ENCODE results near the gene ARHGAP15.
"Not testable (repeated sequence)": the region's sequence is repeated elsewhere in the genome, so short reads cannot be mapped to it uniquely, and the experiment has no call there.

Gene ARHGAP15

DNA sequence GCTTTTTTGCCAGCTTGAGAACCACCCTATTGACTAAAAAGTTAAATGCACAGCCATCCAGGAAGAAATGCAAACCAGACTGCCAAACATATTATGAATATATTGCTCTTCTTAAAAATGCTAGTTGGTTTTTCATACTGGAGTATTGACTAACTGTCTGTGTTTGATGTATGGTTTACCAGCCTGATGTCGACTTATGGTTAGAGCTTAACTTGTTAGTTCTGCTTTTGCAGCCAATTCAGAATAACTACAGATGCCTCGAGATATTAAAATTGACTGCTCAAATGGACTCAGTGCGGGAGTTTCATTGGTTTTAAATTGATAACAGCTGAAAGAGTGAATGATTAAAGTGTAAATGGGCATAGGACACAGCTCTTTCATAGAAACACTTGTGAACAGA is 369.8 kb downstream of the ARHGAP15 start:
- DNase-seq, result no peak

DNA sequence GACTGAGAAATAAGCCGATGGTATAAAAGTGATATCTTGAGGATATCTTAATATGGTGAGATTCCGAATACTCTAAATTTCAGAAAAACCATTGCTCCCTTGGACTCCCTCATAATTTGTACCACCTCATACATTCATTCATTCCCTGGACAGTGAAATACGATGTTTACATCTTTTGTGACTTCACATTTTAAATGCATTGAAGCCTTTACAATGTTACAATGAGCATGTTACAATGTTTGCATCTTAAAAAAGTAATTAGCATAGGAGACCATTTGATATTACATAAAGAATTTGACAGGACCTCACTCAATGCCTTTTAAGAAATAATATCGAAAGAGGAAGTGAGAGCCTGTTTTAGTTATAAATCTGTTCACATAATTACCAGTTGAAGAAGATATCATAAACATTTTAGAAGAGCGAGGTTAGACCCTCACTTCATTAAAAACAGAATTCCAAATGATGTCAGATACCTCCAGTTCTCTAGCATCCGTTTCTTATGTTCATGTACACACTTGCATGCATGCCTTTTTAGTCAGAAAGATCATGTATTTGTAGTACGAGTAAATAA is 372.0 kb downstream of the ARHGAP15 start:
- DNase-seq, result no peak

DNA sequence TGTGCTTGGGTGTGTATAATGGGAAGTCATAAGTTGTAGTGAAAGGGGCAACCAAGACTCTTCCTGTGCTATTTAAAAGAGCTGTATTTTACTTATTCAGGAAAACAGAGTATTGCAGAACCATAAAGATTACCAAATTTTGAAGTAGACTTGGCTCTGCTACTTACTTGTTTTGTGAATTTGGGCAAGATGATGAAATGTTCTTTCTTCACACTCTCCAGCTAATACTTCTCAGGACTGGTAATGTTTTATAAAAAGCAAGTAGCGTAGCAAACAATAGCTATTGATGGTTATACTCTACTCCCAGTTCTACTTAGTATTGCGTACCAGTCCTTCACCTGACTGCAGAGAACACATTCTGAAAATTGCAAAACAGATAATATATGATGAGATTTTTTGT is 374.1 kb downstream of the ARHGAP15 start:
- DNase-seq, result no peak

DNA sequence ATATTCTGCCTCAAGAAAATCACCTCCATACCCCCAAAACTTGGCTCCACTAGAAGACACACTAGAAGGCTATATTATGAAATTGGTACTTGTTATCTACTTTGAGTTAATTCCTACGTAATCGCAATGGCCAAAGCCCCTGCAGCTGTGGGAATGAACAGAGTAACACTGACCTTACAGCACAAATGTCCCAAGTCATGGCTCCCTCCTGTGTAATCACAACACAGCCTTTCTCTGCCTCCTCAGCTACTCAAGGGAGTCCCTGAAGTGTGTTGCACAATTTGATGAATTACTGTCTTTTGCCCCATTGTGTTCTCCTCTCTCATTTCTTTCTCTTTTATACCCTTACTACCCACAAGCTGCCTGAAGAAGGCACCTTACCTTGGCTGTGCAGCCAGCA is 375.2 kb downstream of the ARHGAP15 start:
- no peak for DNase-seq

DNA sequence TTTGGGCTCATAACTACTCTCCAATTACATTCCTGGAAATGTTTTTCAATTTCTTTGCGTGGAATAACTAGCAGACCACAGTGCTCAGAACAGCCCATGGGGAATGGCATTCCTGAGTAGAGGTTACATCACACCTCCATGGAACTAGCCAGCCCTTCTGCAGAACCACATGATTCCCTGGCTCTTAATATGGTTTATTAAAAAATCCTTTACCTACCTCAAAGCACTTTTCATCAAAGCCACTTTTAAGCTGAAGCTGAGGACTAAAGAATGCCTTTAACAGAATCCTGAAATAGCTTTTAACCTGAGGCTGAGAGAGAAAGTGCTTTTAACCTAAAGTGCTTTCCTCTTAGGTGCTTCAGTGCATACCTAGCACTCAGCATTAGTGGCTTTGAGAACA is 376.3 kb downstream of the ARHGAP15 start:
- DNase-seq, result no peak

DNA sequence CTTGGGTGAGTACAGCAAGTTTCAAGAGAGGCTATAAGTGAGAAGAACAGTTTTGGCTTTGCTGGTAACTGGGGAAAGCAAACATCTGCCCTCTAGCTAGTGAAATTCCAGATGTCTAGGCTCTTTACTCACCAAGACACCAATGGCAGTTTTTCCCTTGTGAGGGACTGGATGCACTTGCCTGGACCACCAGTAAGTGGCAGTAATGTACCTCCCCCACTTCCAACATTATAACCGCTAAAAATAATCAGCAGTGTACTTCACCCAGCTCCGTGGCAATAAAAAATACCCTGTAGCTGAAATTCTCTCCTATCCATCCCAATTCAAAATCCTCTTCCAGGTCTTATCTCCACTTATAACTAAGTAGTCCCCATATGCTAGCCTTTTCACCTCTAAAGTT is 383.9 kb downstream of the ARHGAP15 start:
- DNase-seq, result no peak

DNA sequence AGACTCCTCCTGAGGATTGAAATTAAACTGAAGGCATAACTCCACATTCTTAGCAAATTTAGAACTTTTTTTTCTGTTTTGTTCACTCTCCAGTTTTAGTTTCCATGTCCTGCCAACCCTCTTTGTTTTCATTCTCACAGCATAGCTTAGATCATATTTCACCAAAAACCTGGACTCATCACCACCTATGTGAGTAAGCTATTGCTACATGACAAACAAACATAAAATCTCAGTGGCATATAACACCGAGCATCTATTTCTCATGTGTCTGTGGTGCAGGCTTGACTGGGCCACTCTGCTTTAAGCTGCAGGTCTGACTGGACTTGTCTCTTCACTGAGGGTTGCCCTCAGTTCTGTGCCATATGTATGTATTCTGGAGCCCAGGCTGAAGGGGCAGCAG is 385.2 kb downstream of the ARHGAP15 start:
- DNase-seq, result no peak

DNA sequence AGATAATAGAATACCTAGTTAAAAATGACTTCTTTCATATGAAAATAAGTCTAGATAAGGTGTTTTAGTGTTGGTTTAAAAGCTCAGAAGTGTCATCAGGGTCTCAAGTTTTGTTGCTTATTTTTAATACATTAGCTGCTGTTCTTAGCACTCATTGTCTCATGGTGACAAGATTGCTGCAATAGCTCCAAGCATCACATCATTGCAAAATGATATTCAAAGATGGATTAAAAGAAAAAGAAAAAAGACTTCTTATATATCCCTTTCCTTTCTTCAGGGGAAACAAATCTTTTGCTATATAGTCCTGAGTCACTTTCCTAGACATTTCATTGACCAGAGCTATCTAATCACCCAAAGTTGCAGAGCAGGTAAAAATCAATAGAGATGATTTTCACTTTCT is 386.1 kb downstream of the ARHGAP15 start:
- DNase-seq, result no peak

DNA sequence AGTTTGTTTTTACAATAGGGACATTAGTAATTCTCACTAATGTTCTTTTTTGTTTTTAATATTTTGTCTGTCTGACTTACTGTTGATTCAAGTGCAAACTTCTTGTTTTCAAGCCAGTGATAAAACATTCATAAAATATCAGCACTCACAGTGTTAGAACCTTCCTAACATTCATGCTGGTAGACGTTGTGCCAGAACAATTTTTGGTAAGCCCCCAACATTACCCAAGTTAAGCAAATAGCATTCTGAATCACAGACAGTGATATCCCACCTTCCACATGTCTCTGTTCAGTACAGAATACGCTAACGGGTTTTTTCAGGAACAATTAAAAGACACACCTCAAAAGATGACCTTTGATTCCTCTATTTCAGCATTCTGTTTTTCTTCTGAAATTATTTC is 390.3 kb downstream of the ARHGAP15 start:
- DNase-seq, result no peak

DNA sequence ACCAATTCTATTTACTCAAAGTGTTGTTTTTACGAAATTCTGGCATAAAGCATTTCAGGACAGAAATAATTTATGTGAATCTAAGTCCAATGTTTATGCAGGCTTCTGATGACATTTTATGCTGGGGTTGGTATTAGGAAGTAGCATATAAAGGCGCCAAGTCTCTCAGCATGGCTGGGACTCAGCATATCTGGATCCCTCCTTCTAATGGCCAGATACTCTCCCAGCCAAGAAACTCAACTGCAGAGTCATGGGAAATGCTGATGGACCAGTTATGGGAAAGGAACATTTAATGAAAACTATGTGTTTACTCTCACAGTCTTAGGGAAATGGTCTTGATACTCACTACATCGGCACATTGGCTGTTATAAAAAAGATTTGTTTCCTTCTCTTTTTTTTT is 392.2 kb downstream of the ARHGAP15 start:
- DNase-seq, result no peak

DNA sequence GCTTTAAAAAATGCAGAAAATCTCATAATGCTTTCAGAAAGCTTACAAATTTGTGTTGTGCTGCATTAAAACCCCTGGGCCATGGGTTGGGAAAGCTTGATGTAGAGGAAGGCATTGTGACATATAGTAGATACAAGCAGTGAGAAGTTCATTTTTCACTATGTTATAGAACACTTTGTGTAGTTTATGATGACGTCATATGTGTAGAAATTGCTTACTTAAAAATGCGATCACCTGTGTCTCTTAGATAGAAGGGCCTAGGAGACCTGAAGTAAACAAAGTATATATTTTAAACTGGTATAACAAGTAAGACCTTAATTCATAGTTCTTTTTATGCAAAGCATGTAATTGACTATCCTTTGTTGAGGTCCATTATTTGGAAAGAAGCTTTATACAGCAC is 393.5 kb downstream of the ARHGAP15 start:
- DNase-seq, result no peak

DNA sequence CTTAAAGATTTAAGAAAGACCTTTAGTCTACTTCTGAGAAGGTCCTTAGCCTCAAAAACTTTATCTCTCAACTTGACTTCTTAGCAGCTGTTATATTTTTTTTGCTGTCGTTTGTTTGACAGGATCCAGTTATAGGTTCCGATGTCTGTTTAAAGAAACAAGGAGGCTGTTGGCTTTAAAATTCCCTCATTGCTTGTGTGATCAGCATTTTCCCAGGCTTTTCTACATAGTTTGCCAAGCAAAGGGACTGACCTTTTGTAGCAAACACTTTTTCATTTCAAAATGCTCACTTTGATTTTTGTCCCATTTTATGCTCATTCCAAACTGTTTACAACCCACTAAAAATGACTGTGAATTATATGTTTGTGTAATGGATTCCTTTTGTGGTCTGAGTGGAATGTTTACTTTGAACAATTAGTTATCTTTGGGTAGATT is 394.9 kb downstream of the ARHGAP15 start:
- DNase-seq, result no peak

DNA sequence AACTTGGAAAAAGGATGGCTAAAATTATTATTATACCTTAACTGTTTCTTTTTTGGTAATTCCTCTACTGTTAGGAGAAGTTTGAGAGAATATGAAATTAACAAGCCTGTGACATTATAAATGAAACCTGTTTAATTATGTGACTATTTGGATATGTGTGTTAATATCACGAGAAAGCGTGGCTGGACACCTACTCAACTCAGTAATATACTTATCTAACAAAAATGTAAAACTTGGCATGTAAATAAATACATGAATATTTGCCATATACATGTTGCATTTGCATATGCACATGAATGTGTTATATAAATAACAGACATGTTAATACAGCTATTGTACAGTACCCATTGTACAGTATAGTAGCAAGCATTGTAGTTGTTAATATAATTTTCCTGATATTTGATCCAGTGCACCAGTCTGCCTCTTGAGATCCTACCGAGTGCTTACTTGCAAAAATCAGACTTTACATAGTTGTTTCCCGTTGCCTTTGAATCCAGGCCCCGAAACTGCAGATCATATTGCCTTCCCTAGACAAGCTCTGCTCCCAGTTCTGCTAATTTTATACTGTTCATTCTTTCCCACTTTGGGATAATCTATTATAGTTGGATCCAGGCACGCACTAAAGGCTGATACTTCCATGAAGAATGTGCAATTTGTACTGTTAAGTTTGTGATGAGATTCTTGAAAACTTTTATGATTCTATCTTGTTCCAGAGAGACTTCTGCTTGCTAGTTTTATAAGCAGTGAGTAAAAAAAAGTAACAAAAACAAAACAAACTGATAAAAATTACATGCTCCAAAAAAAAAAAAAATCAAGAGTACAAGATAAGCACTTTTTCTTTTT is 395.6 kb downstream of the ARHGAP15 start:
- no peak for DNase-seq

DNA sequence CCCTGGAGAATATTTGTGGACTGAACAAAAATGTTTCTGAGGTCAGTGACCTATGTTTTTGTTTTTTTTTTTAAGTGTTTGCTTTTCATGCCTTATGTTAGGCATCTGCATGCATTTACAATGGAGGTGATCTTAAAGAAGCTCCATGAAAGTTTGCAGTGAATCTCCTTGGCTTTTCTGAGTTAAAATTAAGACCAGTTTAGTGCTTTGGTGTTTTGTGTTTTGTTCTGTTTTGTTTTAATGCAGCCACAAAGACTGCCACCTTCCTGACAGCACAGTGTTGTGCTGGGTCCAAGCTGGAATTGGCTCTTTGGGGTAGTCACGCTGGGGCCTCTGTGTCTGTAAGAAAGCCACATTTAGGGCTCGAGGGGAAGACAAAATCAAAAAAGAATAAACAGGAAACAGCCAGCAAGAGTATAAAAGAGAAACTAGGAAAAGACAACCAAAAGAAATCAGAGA is 396.2 kb downstream of the ARHGAP15 start:
- DNase-seq, result no peak

DNA sequence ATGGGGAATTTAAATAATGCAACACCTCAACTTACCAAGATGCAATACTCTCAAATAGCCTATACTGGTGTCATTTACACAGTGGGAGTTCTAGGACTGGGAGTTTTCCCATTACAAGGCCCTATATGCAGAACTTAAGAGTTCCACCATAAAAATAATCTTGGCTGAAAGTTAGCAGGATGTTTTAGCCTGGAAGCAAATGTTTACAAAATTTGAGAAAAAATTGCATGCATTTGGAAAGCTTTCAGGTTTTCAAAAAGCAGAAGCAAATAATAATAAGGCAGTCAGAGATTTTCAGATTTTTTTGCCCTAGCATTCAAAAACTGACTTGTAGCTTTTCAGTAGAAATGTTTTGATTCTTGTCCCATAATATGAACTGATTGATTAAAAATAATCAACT is 397.3 kb downstream of the ARHGAP15 start:
- DNase-seq, result no peak

DNA sequence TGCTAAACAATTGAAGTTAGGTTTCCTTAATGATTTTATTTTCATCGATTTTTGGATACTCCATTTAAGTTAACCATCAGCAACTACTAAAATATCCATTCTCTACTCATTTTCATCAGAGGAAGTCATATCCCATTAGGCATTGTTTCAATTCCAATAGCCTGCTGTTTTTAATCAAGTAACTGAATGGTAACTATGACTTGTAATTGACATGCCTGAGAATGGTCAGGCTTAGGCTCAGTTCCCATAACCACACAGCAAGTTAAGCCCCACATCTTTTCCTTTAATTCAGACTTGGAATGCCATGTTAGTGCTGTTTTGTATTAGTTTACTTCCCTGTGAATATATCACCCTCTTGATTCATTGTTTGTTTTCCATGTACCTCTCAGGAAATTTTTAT is 398.8 kb downstream of the ARHGAP15 start:
- no peak for DNase-seq

DNA sequence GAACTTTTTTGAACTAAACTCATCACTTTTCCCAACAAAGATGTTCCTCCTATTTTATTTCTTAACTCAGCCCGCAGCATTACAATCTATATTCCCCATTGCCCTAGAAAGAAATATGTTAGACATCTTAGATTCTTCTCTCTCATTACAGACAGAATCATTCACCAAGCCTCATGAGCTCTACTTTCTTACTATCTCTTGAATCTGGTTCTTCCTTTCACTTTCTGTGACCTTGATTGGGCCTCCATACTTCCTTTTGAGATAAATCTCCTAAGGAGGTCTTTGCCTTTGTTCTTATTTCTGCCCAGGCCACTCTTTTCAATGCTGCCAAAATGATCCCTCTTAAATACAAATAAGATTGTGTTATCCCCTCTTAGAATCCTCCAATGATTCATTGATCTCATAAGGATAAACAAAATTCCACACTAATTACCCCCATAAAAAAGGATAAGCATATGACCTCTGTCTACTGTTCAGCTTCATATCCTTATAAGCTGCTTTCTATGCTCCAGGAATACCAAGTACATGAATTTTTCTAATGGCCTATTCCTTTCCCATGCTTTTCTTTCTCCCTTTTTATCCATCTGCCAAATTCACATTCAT is 400.0 kb downstream of the ARHGAP15 start:
- no peak for DNase-seq

DNA sequence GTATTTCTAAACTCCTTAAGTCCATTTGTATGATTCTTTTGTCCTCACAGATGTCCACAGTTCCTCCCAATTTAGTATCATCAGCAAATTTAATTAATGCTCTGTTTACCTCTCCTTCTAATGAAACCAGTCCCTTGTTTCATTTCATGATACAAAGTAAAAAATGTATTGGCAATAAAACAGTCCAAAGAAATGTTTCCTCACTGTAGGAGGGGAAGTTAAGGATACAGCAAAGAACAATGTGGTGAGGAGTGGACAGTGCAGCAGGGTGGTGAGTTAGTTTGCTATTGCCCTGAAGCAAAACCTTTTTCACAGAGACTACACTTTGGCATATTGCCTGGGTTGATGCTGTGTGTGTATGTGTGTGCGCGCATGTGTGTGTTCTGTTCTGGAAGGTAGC is 401.5 kb downstream of the ARHGAP15 start:
- DNase-seq, result no peak

DNA sequence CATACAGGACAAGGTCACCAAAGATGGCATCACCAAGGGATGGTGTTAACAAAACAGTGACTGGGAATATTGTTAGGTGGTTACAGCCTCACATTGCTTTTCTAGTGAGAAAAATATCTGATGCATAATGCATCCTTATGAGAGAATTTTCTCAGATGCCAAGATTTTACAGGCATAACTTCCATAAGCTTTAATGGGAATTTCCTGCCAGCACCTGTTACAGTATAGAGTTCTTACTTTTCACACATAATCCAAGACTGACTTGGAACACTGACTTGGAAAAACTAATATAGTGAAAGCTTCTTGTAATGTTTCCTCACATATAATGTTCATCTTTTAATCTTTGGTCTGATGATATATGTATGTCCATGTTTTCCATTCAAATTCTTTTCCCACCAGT is 402.8 kb downstream of the ARHGAP15 start:
- no peak for DNase-seq

DNA sequence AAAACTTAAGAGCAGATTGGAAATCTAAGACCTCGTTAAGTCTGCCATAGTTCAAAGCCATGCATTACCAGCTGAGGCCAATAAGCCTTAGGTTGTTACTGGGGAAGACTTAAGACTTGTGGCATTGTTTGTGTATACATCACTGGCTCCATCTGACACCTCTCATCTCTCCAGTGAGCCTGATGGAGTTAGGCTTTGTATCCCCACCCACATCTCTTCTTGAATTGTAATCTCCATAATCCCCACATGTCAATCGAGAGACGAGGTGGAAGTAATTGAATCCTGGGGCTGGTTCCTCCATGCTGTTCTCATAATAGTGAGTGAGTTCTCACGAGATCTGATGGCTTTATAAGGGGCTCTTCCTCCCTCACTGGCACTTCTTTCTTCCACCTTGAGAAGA is 404.6 kb downstream of the ARHGAP15 start:
- DNase-seq, result no peak

DNA sequence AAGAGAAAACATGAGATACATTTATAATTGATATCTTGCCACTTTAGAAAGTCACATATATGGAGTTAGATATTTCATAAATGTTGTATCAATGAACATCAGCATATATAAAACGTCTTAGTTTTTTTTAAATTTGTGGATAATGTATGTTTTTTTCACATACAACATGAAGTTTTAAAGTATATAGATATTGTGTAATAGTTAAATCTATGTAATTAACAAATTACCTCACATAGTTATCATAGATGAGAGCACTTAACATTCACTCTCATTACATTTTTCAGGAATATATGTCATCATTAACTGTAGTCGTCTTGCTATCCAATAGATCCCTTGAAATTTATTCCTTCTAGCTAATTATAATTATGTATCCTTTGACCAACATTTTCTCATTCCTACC is 406.6 kb downstream of the ARHGAP15 start:
- DNase-seq, result no peak

DNA sequence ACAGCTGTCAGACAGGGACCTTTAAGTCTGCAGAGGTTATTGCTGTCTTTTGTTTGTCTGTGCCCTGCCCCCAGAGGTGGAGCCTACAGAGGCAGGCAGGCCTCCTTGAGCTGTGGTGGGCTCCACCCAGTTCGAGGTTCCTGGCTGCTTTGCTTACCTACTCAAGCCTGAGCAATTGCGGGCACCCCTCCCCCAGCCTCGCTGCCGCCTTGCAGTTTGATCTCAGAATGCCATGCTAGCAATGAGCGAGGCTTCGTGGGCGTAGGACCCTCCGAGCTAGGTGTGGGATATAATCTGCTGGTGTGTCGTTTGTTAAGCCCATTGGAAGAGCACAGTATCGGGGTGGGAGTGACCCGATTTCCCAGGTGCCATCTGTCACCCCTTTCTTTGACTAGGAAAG is 412.7 kb downstream of the ARHGAP15 start:
- DNase-seq, result not testable (repeated sequence)

DNA sequence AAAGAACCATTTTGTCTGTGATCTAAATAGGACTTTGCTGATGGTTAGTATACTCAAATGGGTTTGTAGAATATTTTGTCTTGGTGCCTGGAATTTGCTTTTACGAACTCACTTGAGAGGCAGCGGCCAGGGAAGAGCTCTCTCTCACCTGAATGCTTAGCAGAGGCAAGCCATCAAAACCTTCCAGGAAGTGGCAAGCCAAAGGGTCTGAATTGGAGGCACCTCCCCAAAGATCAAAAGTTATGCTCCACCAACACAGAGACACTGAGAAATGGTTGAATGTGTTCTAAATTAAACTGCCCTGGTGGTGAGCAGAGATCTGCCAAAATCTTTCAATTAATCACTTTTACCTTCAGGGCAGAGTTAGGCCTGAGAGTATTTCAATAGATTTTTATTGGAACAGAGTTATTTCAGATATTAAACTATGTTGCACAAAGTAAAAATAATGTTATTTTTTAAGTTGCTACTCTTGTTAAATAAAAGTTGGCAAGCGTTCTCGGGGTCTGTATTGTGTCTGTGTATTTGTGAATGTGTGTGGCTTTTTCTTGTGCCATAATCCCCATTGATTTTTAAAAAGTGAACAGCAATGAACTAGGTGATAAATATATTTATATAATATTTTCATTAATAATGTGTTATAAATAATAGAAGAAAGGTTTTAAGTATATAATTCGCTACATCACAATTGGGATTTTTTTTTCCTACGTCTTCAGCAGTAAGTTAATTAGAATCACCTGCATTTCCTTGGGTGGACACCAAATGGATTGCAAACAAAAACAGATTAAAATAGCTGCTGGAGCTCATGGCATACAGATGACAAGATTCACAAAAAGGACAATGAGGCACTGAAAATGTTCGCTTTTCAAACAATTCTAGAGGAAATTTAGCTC is 416.1 kb downstream of the ARHGAP15 start:
- DNase-seq, result no peak

DNA sequence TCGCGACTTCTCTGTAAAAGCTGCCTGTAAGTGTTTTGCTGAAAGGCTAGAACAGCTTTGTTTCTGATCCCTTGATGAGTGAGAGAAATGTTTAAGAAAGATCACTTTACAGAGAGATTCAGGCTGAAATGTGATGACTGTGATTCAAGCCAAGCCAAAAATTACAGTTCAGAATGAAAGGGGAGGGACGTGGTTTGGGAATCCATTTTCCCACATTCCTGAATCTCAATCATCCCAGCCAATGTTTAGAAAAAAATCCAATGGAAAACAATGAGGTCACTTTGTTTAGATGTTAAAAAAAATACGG is 416.7 kb downstream of the ARHGAP15 start:
- no peak for DNase-seq

Data from activated naive CD4-positive, alpha-beta T cell treated with anti-CD3 and anti-CD28 coated beads, Interleukin-2, amount 50 U/mL, for 16 hours (primary cell).